SK-N-SH (cell line): ENCODE results near the gene PTPRG. TPM values are rescaled to one million over a fixed set of nuclear protein-coding genes. Genes with fewer than 3 reads are reported as not detected.

Experiments used
- CTCF ChIA-PET: fragments of 300-600, 350-600 bp; formaldehyde crosslinking; extraction: SDS; loops from one replicate; lab custom pipeline; 2021; lab: Yijun Ruan, JAX
- POLR2A ChIA-PET: fragments of 350-600 bp; sonication (Branson Sonifier 250); formaldehyde crosslinking; extraction: SDS; loops from one replicate; lab custom pipeline; 2020; ENCODE audit warnings: antibody characterized with exemption, inconsistent platforms; lab: Yijun Ruan, JAX
- DNase-seq: peaks from one replicate; pipeline ENCODE4 v3.0.0; 2012
- H2AFZ ChIP-seq: fragments of 200-600 bp; sonication (generic); 2 replicates; pipeline ENCODE4 v1.8.1; 2016; ENCODE audit warnings: antibody characterized with exemption, mild to moderate bottlenecking, low read depth
- H3F3A ChIP-seq: fragments of 200-600 bp; sonication (generic); replicated peaks from 2 replicates; pipeline ENCODE3; 2016; ENCODE audit warnings: antibody characterized with exemption, mild to moderate bottlenecking; ENCODE audit not compliant: insufficient read depth
- H3K27ac ChIP-seq, 2 experiments: fragments of 200-500 bp in 1 of 2; fragments of 200-600 bp in 1 of 2; sonication (Bioruptor generic) in 1 of 2; sonication (generic), shearing (Covaris generic) in 1 of 2; 2 replicates each; pipeline versions ENCODE4 v1.5.1 to v1.6.1; 2014 to 2016; ENCODE audit warnings: low read depth in 2 of 2, inconsistent platforms in 1 of 2, low read length in 1 of 2, mild to moderate bottlenecking in 1 of 2, mixed read lengths in 1 of 2
- H3K27me3 ChIP-seq: fragments of 200-600 bp; sonication (generic), shearing (Covaris generic); 2 replicates; pipeline ENCODE4 v1.6.1; 2016; ENCODE audit warnings: mixed run types; ENCODE audit not compliant: insufficient read depth
- H3K36me3 ChIP-seq, 2 experiments: fragments of 200-500 bp in 1 of 2; fragments of 200-600 bp in 1 of 2; sonication (Bioruptor generic) in 1 of 2; sonication (generic) in 1 of 2; replicated peaks in 1 of 2; 2 replicates each; pipeline versions ENCODE3 to v1.5.1; 2014 to 2016; ENCODE audit warnings: low read length in 1 of 2, mild to moderate bottlenecking in 1 of 2; ENCODE audit not compliant: insufficient read depth in 2 of 2, control insufficient read depth in 1 of 2
- H3K4me1 ChIP-seq, 2 experiments: fragments of 200-500 bp in 1 of 2; fragments of 200-600 bp in 1 of 2; sonication (Bioruptor generic) in 1 of 2; sonication (generic), shearing (Covaris generic) in 1 of 2; 2 replicates each; pipeline versions ENCODE4 v1.5.1 to v1.6.1; 2014 to 2016; ENCODE audit warnings: low read depth in 1 of 2, low read length in 1 of 2, mixed run types in 1 of 2; ENCODE audit not compliant: insufficient read depth in 2 of 2, control insufficient read depth in 1 of 2
- H3K4me2 ChIP-seq: fragments of 200-600 bp; sonication (generic), shearing (Covaris generic); 2 replicates; pipeline ENCODE4 v1.6.1; 2017; ENCODE audit warnings: mixed run types
- H3K4me3 ChIP-seq, 2 experiments: fragments of 200-500 bp in 1 of 2; fragments of 200-600 bp in 1 of 2; sonication (Bioruptor generic) in 1 of 2; sonication (generic), shearing (Covaris generic) in 1 of 2; 2 replicates each; pipeline versions ENCODE4 v1.5.1 to v1.8.1; 2014 to 2016; ENCODE audit warnings: low read depth in 2 of 2, inconsistent platforms in 1 of 2, low read length in 1 of 2, mild to moderate bottlenecking in 1 of 2, mixed read lengths in 1 of 2, moderate library complexity in 1 of 2
- H3K79me2 ChIP-seq: fragments of 200-600 bp; sonication (generic); 2 replicates; pipeline ENCODE4 v1.8.1; 2017; ENCODE audit warnings: mild to moderate bottlenecking; ENCODE audit not compliant: insufficient read depth
- H3K9ac ChIP-seq: fragments of 200-600 bp; sonication (generic); 2 replicates; pipeline ENCODE4 v1.6.1; 2017; ENCODE audit warnings: mixed run types
- H3K9me2 ChIP-seq: fragments of 200-600 bp; sonication (generic); 2 replicates; pipeline ENCODE4 v1.6.1; 2017; ENCODE audit warnings: mixed run types
- H3K9me3 ChIP-seq: fragments of 200-600 bp; sonication (generic); 2 replicates; pipeline ENCODE4 v1.6.1; 2017; ENCODE audit warnings: mixed run types, mild to moderate bottlenecking, moderate library complexity
- H4K20me1 ChIP-seq: fragments of 200-600 bp; sonication (generic); 2 replicates; pipeline ENCODE4 v1.6.1; 2017; ENCODE audit warnings: mild to moderate bottlenecking, mixed run types; ENCODE audit not compliant: insufficient read depth
- CHD2 ChIP-seq: fragments of 150-350 bp; IDR thresholded peaks from 2 replicates; pipeline ENCODE4 v1.6.1; 2018; ENCODE audit warnings: low read length; ENCODE audit not compliant: partially characterized antibody
- CTCF ChIP-seq: fragments of 200-600 bp; sonication (generic); IDR thresholded peaks from 2 replicates; pipeline ENCODE4 v1.6.1; 2017; ENCODE audit warnings: antibody characterized with exemption, mild to moderate bottlenecking, moderate library complexity
- ELF1 ChIP-seq: IDR thresholded peaks from 2 replicates; pipeline ENCODE4 v1.4.0; 2012
- EP300 ChIP-seq, 2 experiments: IDR thresholded peaks; 2 replicates each; pipeline versions ENCODE4 v1.4.0 to v1.6.1; 2012; ENCODE audit warnings: borderline replicate concordance in 1 of 2, low read depth in 1 of 2, low read length in 1 of 2
- EZH2phosphoT487 ChIP-seq: fragments of 200-600 bp; sonication (generic); IDR thresholded peaks from 2 replicates; pipeline ENCODE4 v1.6.1; 2017; ENCODE audit warnings: low read depth, mixed run types, mild to moderate bottlenecking, antibody characterized with exemption, moderate library complexity, borderline replicate concordance
- FOXJ3 ChIP-seq: sonication (generic); formaldehyde crosslinking; IDR thresholded peaks from 2 replicates; pipeline ENCODE4 v1.5.1; 2020; ENCODE audit warnings: mild to moderate bottlenecking, missing genetic modification reagents
- MAX ChIP-seq: IDR thresholded peaks from 2 replicates; pipeline ENCODE4 v1.4.0; 2012; ENCODE audit warnings: low read depth
- NFIC ChIP-seq: IDR thresholded peaks from 2 replicates; pipeline ENCODE4 v1.4.0; 2012; ENCODE audit warnings: borderline replicate concordance
- PBX3 ChIP-seq: IDR thresholded peaks from 2 replicates; pipeline ENCODE4; 2012
- SMC3 ChIP-seq: IDR thresholded peaks from 2 replicates; pipeline ENCODE4 v1.6.1; 2012; ENCODE audit warnings: low read depth, low read length, improper control_type of control experiment
- TAF1 ChIP-seq: IDR thresholded peaks from 2 replicates; pipeline ENCODE4 v1.6.1; 2012; ENCODE audit warnings: low read depth, mild to moderate bottlenecking, low read length, moderate library complexity, borderline replicate concordance
- TEAD4 ChIP-seq: IDR thresholded peaks from 2 replicates; pipeline ENCODE4 v1.4.0; 2012; ENCODE audit warnings: mild to moderate bottlenecking, borderline replicate concordance; ENCODE audit not compliant: insufficient read depth
- ZBTB33 ChIP-seq: IDR thresholded peaks from 2 replicates; pipeline ENCODE4 v1.4.0; 2012; ENCODE audit warnings: low read depth, borderline replicate concordance
- WGBS: methylation state at CpG from one replicate; pipeline ENCODE4 v1.1.6; 2017; ENCODE audit warnings: low lambda C conversion rate; 5-methylcytosine and 5-hydroxymethylcytosine counted together
- polyA plus RNA-seq, 3 experiments: library from polyadenylated mRNA; depleted of rRNA; stranded (reverse); fragments of >200 nt; gene quantifications; 2 replicates each; pipeline ENCODE4 v1.2.3, GENCODE V29; 2012

The PTPRG gene
- polyA plus RNA-seq, 1 of the 3 experiments (the other 2 are of a cell fraction), result 14.1 TPM

- Histone ChIP-seq H3K9ac (no peak overlapping the region), H3K4me2 (no peak overlapping the region), H3K4me1 (no peaks in the 10 kb centered on the region; a peak in 2 of 4 replicates)
- POLR2A ChIA-PET, result interaction anchor here (0.6 kb wide), 1 partner anchor 132 kb away, joined by 4 read pairs; no protein-coding TSS in a partner anchor
- WGBS, result 65% methylated on average over 3 of the region's 3 CpGs
- TF ChIP-seq SMC3, result no peak
- TF ChIP-seq FOXJ3, result no peak
- no peak for TF ChIP-seq TEAD4
- TF ChIP-seq, all 33 proteins: peak for 0
- H3K9me3 ChIP-seq, result no peaks in the 10 kb centered on the region
- no peak overlapping the region for H2AFZ ChIP-seq
- no peak overlapping the region for H3K4me3 ChIP-seq
- H4K20me1 ChIP-seq, result no peaks in the 10 kb centered on the region
- H3K36me3 ChIP-seq, result no peaks in the 10 kb centered on the region
- peaks cover 4% of the 10 kb centered on the region for H3F3A ChIP-seq
- DNase-seq, result no peak
- CTCF ChIA-PET, result interaction anchor here (2.0 kb wide), 1 partner anchor 11 kb away, joined by 4 read pairs; no protein-coding TSS in a partner anchor
- peaks cover 27% of the 10 kb centered on the region for H3K79me2 ChIP-seq
- no peaks in the 10 kb centered on the region for H3K27me3 ChIP-seq
- H3K27ac ChIP-seq, result no peak overlapping the region
- H3K9me2 ChIP-seq, result no peaks in the 10 kb centered on the region
Observed at GRCh38 chr3:61669203-61669602, 107.8 kb downstream of the PTPRG start.

GRCh38 chr3:61669668-61670299, 108.4 kb downstream of the PTPRG start:
- Histone ChIP-seq H3K79me2 (peaks cover 29% of the 10 kb centered on the region), H3K9me3 (no peaks in the 10 kb centered on the region), H2AFZ (no peak overlapping the region), H3K27ac (no peak overlapping the region), H3F3A (peaks cover 4% of the 10 kb centered on the region), H3K4me2 (no peak overlapping the region), H3K4me3 (no peak overlapping the region), H3K36me3 (no peaks in the 10 kb centered on the region), H4K20me1 (no peaks in the 10 kb centered on the region), H3K9me2 (no peaks in the 10 kb centered on the region), H3K9ac (no peak overlapping the region), H3K4me1 (no peaks in the 10 kb centered on the region; a peak in 2 of 4 replicates), H3K27me3 (no peaks in the 10 kb centered on the region)
- POLR2A ChIA-PET, result no interaction called here
- TF ChIP-seq TAF1 (no peak), PBX3 (no peak), NFIC (no peak), CHD2 (no peak), ELF1 (no peak), EZH2phosphoT487 (no peak), MAX (no peak), CTCF (no peak), ZBTB33 (no peak), FOXJ3 (no peak), EP300 (IDR thresholded peaks at IDR 0.05; ENCODE audit: borderline replicate concordance in 1 of 2, low read depth in 1 of 2, low read length in 1 of 2) (no peak)
- WGBS, result 70% methylated on average over 6 of the region's 6 CpGs
- CTCF ChIA-PET, result interaction anchor here (2.0 kb wide), 1 partner anchor 11 kb away, joined by 4 read pairs; no protein-coding TSS in a partner anchor
- no peak for DNase-seq
